ENCODE measurements around the gene CD19. TPM values are rescaled to one million over a fixed set of nuclear protein-coding genes. Genes with fewer than 3 reads are reported as not detected.
"Not testable (repeated sequence)": the region's sequence is repeated elsewhere in the genome, so short reads cannot be mapped to it uniquely, and the experiment has no call there.

The CD19 gene
- polyA plus RNA-seq, 1 experiment: not detected

GRCh38 chr16:28924399-28924761 is 7.4 kb upstream of the CD19 start:
- ChIA-PET CTCF (interaction anchor here (0.6 to 1.0 kb wide), 2 partner anchors 14 to 21 kb away, joined by 3 to 5 read pairs; no protein-coding TSS in a partner anchor), POLR2A (interaction anchor here (1.0 kb wide), 1 partner anchor 61 kb away, joined by 3 read pairs; no protein-coding TSS in a partner anchor)
- TF ChIP-seq, protein P1, sequence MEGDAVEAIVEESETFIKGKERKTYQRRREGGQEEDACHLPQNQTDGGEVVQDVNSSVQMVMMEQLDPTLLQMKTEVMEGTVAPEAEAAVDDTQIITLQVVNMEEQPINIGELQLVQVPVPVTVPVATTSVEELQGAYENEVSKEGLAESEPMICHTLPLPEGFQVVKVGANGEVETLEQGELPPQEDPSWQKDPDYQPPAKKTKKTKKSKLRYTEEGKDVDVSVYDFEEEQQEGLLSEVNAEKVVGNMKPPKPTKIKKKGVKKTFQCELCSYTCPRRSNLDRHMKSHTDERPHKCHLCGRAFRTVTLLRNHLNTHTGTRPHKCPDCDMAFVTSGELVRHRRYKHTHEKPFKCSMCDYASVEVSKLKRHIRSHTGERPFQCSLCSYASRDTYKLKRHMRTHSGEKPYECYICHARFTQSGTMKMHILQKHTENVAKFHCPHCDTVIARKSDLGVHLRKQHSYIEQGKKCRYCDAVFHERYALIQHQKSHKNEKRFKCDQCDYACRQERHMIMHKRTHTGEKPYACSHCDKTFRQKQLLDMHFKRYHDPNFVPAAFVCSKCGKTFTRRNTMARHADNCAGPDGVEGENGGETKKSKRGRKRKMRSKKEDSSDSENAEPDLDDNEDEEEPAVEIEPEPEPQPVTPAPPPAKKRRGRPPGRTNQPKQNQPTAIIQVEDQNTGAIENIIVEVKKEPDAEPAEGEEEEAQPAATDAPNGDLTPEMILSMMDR (IDR thresholded peaks at IDR 0.05; ENCODE audit: low read depth, low read length): no peak
- Histone ChIP-seq H3K27ac (ENCODE audit: low read depth, low read length) (no peak overlapping the region), H3K9me3 (ENCODE audit: control insufficient read depth, insufficient read depth, low read length) (no peaks in the 10 kb centered on the region; the same call in 1 of the 2 replicates), H3K27me3 (ENCODE audit: control insufficient read depth, insufficient read depth, low read length) (no peaks in the 10 kb centered on the region), H3K4me3 (ENCODE audit: low read depth, low read length) (peak overlapping the region; percentile 84)
- DNase-seq (ENCODE audit: low read depth, low spot score): no peak

DNA sequence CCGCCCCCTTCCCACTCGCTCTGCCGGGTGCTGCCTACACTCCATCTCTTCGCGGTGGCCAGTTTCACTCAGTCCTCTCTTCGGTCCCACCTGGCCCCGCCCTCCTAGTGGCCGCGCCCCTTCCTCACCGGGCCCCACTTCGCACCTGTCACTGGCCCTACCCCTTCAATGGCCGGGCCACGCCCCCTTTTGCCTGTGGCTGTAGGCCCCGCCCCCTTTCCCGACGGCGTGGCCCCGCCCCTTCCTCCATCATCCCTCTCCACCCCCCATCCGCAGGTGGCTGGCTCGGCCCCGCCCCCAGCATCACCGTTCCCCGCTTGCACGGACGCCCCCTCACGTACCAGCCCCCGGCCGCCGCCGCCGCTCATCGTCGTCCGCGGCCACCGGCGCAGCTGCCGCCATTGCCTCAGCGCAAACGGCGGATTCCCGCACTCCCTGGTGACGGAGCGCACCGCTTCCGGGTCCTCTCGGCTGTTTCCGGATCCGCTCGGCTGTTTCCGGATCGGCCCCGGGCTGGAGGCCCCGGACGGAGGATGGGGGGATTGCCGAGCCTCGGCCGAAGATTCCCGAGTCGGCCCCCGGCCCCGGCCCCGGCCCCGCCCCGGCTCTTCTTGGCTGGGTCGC is 6.9 kb upstream of the CD19 start, which contains the start of gene RABEP2:
RABEP2 (minus strand) TSS at position 477 of the 624 bp plus-strand sequence; CDS start at position 402, 75 bp downstream.
- H3K4me3 ChIP-seq (ENCODE audit: low read depth, low read length): peak within 1 kb of the TSS; percentile 84
- ChIA-PET POLR2A (interaction anchor here (0.8 to 1.1 kb wide), 3 partner anchors 20 to 62 kb away, joined by 3 to 7 read pairs (median 4); no protein-coding TSS in a partner anchor), CTCF (no interaction called here)
- H3K27me3 ChIP-seq (ENCODE audit: control insufficient read depth, insufficient read depth, low read length): no peaks in the 10 kb centered on the region
- TF ChIP-seq, protein P1 (IDR thresholded peaks at IDR 0.05; ENCODE audit: low read depth, low read length): no peak
- H3K27ac ChIP-seq (ENCODE audit: low read depth, low read length): peak within 1 kb of the TSS; percentile 92
- peak; percentile 62 for DNase-seq (ENCODE audit: low read depth, low spot score)
- H3K9me3 ChIP-seq (ENCODE audit: control insufficient read depth, insufficient read depth, low read length): no peaks in the 10 kb centered on the region; the same call in 1 of the 2 replicates

DNA sequence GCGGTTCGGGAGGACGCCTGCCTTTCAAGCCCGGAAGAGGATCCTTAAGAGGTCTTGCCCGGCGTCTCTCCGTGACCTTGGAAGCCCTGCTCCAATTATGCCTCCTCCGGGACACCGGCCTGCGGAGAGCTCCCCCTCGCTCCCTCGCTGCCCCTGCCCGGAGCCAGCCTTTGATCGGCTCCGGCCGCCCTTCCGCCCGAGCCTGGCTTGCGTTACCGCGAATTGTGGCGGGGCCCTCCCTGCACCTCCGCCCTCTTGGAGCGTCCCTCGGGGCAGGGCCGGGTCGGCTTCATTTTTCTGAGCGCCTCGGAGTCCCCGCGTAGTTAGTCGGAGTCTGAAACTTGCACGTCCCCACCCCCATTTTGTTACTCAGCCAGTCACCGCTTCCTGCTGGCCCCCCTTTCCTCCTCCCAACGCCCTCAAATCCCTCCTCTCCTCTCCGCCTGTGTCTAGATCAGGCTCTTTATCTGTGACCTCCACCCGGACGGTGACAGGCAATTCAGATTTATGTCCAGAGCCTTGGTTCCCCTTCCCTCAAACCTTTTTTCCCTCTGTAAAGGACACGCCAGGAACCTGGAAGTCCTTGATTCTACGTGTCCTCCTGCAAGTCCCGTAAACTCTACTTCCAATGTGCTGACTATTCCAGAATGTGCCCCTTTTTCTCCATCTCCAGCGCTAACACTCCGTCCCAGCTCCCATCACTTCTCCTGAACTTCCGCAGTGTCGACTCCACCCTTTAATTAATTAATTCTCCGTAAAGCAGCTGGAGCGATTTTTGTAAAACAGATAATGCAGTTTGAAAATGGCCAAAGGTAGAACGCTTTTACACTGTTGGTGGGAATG is 6.2 kb upstream of the CD19 start:
- ChIA-PET CTCF (interaction anchor here (0.6 to 2.3 kb wide), 2 partner anchors 20 to 114 kb away, joined by 5 to 10 read pairs; no protein-coding TSS in a partner anchor), POLR2A (interaction anchor here (0.6 to 1.1 kb wide), 4 partner anchors 19 to 102 kb away, joined by 3 to 7 read pairs (median 4); no protein-coding TSS in a partner anchor)
- Histone ChIP-seq H3K27ac (ENCODE audit: low read depth, low read length) (peak overlapping the region; percentile 92), H3K4me3 (ENCODE audit: low read depth, low read length) (peak overlapping the region; percentile 84), H3K27me3 (ENCODE audit: control insufficient read depth, insufficient read depth, low read length) (no peaks in the 10 kb centered on the region), H3K9me3 (ENCODE audit: control insufficient read depth, insufficient read depth, low read length) (no peaks in the 10 kb centered on the region; the same call in 1 of the 2 replicates)
- no peak for DNase-seq (ENCODE audit: low read depth, low spot score)
- TF ChIP-seq, protein P1 (IDR thresholded peaks at IDR 0.05; ENCODE audit: low read depth, low read length): no peak

- not testable (repeated sequence) for H3K9me3 ChIP-seq (ENCODE audit: control insufficient read depth, insufficient read depth, low read length); H3K27ac ChIP-seq (ENCODE audit: low read depth, low read length); H3K27me3 ChIP-seq (ENCODE audit: control insufficient read depth, insufficient read depth, low read length); DNase-seq (ENCODE audit: low read depth, low spot score)
- H3K4me3 ChIP-seq (ENCODE audit: low read depth, low read length): peak overlapping the region; percentile 84; the same call in 1 of the 2 replicates
- POLR2A ChIA-PET: interaction anchor here (0.6 kb wide), 1 partner anchor 103 kb away, joined by 3 read pairs; no protein-coding TSS in a partner anchor
- CTCF ChIA-PET: interaction anchor here (0.6 to 2.3 kb wide), 3 partner anchors 19 to 858 kb away, joined by 5 to 10 read pairs (median 5); no protein-coding TSS in a partner anchor
Measured at GRCh38 chr16:28926284-28926683, 5.5 kb upstream of the CD19 start.

- CTCF ChIA-PET: no interaction called here
Measured at GRCh38 chr16:28927815-28928214, 4.0 kb upstream of the CD19 start.

More at GRCh38 chr16:28927815-28928214, 4.0 kb upstream of the CD19 start:
- H3K9me3 ChIP-seq (ENCODE audit: control insufficient read depth, insufficient read depth, low read length): no peaks in the 10 kb centered on the region; the same call in 1 of the 2 replicates
- no peak overlapping the region for H3K4me3 ChIP-seq (ENCODE audit: low read depth, low read length)
- H3K27me3 ChIP-seq (ENCODE audit: control insufficient read depth, insufficient read depth, low read length): no peaks in the 10 kb centered on the region
- POLR2A ChIA-PET: no interaction called here
- DNase-seq (ENCODE audit: low read depth, low spot score): no peak
- TF ChIP-seq, protein P1 (IDR thresholded peaks at IDR 0.05; ENCODE audit: low read depth, low read length): no peak
- no peak overlapping the region for H3K27ac ChIP-seq (ENCODE audit: low read depth, low read length)

Measured in AG04450 (cell line).